HG02943 (cell line): ENCODE results near the gene KLRG1.

ENCODE experiments used
- ATAC-seq: cut with Tn5 transposase; IDR thresholded peaks from one replicate; pipeline ENCODE4 v1.9.1; 2021; ENCODE audit warnings: mild to moderate bottlenecking, low read depth, moderate library complexity; ENCODE audit not compliant: unreplicated experiment

KLRG1 gene

DNA sequence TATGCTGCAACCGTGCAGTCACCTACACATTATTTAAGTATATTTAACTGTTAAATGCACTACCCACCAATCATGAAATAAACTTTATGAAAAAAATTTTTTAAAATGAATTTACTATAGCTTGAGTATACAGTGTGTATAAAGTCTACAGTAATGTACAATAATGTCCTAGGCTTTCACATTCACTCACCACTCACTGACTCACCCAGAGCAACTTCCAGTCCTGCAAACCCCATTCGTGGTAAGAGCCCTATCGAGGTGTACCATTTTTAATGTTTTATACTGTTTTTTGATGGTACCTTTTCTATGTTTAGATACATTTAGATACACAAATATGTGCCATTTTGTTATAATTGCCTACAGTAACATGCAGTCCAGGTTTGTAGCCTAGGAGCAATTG, 48.1 kb downstream of the KLRG1 start:
- no peak for ATAC-seq

DNA sequence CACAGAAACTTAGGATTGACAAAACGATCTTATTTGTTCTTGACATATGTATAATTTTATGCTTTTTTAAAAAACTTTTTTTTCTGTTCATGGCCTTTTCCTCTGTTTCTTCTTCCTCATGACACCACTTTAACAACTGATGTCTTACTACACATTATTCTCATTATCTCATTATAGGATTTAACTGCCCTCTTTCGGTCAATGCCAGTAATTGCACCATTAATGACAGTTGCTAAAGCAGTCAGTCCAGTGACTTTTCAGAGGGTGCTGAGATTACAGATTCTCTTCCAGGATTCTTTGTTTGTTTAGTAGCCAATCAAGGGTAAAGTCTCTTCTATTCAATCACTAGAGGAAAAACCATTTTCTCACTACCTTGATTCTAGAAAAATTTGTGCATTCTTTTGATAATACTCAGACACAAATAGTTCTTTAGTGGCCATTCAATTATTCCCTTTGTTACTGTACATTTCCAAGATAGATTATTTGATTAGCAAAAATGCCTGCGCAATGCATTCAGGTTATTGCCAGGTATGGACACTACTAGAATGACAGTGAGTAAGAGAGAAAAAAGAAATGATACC, 50.1 kb downstream of the KLRG1 start:
- ATAC-seq = no peak

DNA sequence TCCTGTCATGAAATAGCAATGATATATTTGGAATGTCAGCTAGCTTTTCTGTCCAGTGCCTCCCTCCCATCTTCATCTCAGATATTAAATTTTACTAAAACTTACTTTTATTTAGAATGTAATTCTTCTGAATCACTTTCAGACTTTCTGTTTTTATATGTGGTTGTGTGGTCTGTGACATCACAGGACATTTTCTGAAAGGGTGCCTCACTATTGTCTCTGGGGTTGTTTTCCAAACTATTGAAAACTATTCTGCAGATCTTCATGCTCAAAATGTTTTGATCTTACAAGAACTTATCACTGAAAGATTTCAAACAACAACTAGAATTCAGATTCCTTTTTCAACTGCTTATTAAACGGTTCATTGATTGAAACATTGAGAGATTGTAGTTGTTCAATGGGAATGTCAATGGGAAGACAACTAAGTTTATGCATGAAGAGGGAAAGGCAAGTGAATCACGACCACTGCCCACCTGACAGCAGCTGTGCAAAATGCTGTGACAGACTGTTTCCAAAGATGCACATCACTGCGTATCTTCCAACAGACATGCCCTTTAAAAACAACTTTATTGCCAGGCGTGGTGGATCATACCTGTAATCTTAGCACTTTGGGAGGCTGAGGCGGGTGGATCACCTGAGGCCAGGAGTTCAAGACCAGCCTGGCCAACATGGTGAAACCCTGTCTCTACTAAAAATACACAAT, 51.3 kb downstream of the KLRG1 start:
- no peak for ATAC-seq

DNA sequence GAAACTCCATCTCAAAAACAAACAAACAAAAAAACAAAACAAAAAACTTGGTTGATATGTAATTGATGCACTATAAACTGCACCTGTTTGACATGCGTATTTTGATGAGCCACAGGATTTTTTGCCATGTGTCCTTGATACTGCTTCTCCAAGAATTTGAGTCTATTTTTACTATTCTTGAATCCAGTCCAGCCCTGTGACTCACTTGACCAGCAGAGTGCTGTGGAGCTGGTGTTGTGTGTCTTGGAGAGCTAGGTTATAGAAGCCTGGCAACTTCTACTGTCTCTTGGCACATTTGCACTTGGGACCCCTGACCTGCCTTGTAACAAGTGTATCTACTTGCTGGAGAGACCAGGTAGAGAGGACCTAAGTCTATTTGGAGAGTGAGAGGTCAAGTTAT, 52.0 kb downstream of the KLRG1 start:
- no peak for ATAC-seq

DNA sequence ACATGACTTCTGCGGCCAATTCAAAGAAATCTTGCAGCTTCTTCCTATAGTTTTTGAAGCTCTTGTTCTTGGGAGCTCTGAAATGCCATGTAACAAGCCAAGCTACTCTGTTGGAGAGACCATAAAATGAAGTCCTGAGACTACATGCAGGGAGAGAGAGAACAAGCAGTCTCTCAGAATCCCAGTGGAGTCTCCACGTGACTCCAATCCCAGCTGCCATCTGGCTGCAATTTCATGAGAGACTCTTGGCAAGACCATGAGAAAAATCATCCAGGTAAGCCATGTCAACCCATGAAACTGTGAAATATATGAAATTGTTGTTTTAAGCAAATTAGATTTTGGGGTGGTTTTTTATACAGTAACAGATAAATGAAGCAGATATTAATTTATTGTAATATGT, 54.4 kb downstream of the KLRG1 start:
- ATAC-seq = no peak

DNA sequence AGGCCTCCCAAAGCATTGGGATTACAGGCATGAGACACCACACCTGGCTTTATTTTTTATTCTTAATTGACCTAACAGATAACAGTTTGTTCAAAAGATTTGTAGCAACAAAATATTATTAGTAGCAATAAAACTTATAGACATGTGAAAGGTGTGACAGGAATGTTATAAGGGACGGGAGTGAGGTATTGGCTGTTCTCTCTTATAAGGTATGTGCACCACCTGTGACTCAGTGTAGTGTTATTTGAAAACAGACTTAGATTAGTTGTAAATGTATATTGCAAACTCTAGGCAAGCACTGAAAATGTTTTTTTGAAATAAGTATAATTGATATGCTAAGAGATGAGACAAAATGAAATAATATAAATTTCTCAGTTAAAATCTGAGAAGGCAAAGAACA, 57.8 kb downstream of the KLRG1 start:
- ATAC-seq = no peak

DNA sequence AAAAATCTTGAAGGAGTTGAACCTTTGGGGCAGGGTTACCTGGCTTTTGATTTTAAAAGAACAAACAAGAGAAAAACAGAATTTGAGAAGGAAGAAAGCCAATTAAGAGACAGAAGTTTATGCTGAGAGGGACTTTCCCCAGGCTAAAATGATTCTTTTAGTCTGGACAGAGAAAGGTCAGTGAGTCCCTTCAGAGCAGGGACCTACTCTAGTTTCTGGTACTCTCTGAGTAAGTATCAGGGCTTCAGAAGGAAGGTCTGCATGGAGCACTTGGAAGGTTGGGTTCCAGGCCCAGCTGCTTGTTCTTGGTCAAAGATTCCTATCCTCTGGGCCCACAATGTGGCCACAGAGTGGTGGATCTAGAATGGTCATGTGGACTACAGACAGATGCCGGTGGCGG, 59.6 kb downstream of the KLRG1 start:
- ATAC-seq = no peak

DNA sequence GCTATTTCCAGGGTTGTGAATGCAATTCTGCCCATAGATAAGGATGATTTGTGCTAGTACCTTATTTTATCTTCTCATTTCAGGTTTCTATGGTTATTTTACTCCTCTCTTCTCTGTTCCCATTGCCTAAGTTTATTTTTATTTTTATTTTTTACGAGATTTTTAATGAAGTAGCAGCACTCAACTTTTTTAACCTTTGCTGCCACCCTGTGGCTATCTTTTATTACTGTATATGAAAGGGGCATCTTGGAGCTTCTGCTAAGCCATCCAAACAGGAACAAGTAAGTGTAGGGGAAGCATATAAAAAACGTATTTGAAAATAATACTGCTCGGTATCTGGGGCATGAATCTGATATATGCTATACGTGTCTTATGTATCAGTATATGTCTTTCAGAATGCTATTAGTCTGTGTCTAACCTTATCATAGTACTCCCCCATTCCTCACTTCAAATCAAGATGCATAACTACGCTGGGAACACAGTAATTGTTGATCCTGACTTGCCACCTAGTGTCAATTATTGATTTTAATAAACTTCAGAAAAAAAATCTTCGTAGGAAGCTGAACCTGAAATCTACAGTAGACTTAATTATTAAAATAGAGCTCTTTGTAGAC, 60.3 kb downstream of the KLRG1 start:
- no peak for ATAC-seq

DNA sequence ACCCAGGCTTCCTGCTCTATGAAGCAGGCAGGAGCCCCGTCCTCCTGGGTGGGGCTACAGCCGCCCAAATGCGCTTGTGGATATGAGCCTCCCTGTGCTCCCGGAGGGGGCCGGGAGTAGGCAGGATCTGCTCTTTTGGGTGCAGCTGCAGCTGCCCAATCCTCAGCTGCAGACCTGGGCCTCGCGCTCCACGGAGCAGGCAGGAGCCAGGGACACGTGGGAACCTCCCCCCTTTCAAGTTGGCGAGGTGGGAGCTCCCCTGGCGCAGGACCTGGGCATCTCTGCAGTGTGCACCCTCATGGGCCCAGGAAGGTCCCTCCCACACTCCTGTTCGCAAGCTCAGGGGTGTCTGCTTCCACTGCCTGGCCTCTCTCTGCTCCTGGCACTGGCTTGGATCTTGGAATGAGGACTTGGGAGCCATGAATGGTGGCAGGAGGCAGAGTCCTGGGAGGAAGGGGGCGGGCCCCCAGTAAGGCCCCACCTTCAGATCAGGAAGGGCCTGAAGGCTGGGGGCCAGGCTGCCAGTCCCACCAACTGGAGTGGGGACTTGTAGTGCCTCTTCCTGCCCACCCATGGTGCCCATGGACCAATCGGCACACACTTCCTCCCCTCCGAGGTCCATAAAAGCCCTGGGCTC, 61.3 kb downstream of the KLRG1 start:
- no peak for ATAC-seq

DNA sequence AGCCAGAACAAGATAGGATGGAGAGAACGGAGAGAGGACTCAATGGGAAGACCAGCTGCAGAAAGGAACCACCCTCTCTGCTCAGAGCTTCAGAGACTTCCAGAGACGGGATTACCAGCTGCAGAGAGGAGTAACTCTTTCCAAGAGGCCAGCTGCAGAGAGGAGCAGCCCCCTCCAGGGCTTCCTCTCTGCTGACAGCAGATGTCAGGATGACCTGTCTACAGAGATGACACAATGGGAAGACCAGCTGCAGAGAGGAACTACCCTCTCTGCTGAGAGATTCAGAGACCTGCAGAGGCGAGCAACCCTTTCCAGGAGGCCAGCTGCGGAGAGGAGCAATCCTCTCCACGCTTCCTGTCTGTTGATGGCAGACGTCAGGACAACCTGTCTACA, 61.8 kb downstream of the KLRG1 start:
- ATAC-seq = no peak

DNA sequence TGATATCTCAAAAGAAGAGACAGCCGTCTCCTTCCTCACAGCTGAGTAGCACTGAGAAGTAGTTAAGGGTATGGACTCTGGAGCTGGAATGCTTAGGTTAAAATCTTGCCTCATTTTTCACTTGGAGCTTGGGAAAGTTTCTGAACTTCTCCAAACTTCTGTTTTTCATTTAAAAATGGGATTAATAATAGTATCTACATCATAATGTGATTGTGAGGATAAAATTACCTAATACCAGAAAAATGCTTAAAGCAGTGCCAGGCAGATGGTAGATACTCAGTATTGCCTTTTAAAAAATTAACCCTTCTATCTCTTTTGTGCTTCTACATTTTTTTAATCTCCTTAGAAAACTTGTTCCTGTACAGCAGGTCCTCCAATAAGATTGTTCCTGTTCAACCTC, 63.3 kb downstream of the KLRG1 start:
- no peak for ATAC-seq
